AML-193 (cell line): ENCODE results near the gene SLC25A22.
A peak's percentile ranks its signal among the peaks of the same experiment; 100 is the strongest.

Experiments used
- DNase-seq, 2 experiments: peaks; one replicate each; lab custom pipeline; 2025; lab: John Stamatoyannopoulos, UW

Gene SLC25A22

GRCh38 chr11:788953-789940 is 8.8 kb downstream of the SLC25A22 start:
- DNase-seq: no peak

GRCh38 chr11:788009-788640 is 10.0 kb downstream of the SLC25A22 start:
- DNase-seq: no peak

- DNase-seq: no peak
These were observed 10.9 kb downstream of the SLC25A22 start for GRCh38 chr11:787084-787675.

GRCh38 chr11:786235-787083 is 11.6 kb downstream of the SLC25A22 start:
- no peak for DNase-seq

- no peak for DNase-seq
These were observed 14.5 kb downstream of the SLC25A22 start for GRCh38 chr11:783581-784015.

- no peak for DNase-seq
These were observed 15.6 kb downstream of the SLC25A22 start for GRCh38 chr11:782264-783174.

- no peak for DNase-seq
These were observed 18.0 kb downstream of the SLC25A22 start for GRCh38 chr11:779955-780532.

GRCh38 chr11:778976-779954 is 18.8 kb downstream of the SLC25A22 start:
- DNase-seq: no peak

GRCh38 chr11:777288-778255 is 20.5 kb downstream of the SLC25A22 start, which contains the start of gene GATD1:
GATD1 (minus strand) TSS chr11:777487; CDS start chr11:777462, 25 bp downstream.
- DNase-seq: peak; percentile 58 to 78

- peak in 1 of 2 experiments; percentile 15 for DNase-seq
These were observed 21.4 kb downstream of the SLC25A22 start for GRCh38 chr11:776561-777287.

- no peak for DNase-seq
These were observed 21.9 kb downstream of the SLC25A22 start for GRCh38 chr11:776263-776560.

GRCh38 chr11:774873-775592 is 23.0 kb downstream of the SLC25A22 start:
- DNase-seq: no peak

GRCh38 chr11:773830-774229 is 24.3 kb downstream of the SLC25A22 start:
- DNase-seq: no peak

GRCh38 chr11:773425-773824 is 24.7 kb downstream of the SLC25A22 start:
- DNase-seq: no peak

GRCh38 chr11:772429-773390 is 25.4 kb downstream of the SLC25A22 start:
- DNase-seq: no peak
